Bronchial epithelial cell (primary cell): ENCODE measurements around the gene RUNX1. TPM values are rescaled to one million over a fixed set of nuclear protein-coding genes. Genes with fewer than 3 reads are reported as not detected.

Experiments
- DNase-seq: peaks from one replicate; pipeline ENCODE4 v3.0.0-alpha.2; 2010; ENCODE audit warnings: low read depth
- FAIRE-seq: peaks from 2 replicates; lab custom pipeline; 2011; peaks lifted over from hg19 to GRCh38; lab: Jason Lieb, UNC
- H3K27me3 ChIP-seq: 2 replicates; pipeline ENCODE4 v1.5.1; 2011; ENCODE audit warnings: low read length; ENCODE audit not compliant: control insufficient read depth, insufficient read depth
- H3K36me3 ChIP-seq: 2 replicates; pipeline ENCODE4 v1.5.1; 2011; ENCODE audit warnings: low read length; ENCODE audit not compliant: control insufficient read depth, insufficient read depth
- H3K4me3 ChIP-seq: 2 replicates; pipeline ENCODE4 v1.5.1; 2011; ENCODE audit warnings: mild to moderate bottlenecking, low read depth, low read length, control low read depth
- total RNA-seq: library from RNA; depleted of rRNA; stranded (reverse); fragments of >200 nt; gene quantifications from 2 replicates; pipeline ENCODE4 v1.2.1, GENCODE V29; 2014
- TF ChIP-seq, protein P1 (sequence below): IDR thresholded peaks from 2 replicates; pipeline ENCODE4 v1.5.1; 2011; ENCODE audit warnings: mild to moderate bottlenecking, moderate library complexity, low read length, control low read depth, inconsistent platforms; ENCODE audit not compliant: insufficient read depth, severe bottlenecking

RUNX1 gene
- total RNA-seq, 1 donor from 2014 or later, result 11.8 TPM

DNA sequence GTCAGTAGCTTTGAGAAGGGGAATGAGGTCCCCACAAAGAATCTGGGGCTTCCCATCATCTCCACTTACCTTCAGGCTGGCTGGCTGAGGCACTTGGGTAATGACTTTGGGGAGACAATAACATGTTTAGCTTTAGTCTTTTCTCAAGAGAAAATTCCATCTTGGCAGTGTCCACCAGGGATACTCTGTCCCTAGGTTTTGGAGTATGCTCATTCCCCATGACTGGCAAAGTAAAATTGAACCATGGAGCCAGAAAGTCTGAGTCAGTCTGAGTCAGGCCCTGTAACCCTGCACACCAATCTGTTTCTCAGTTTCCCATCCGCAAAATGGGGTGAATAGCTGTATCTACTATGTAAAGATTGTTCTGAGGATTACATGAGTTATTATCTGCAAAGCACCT lies 28.2 kb downstream of the RUNX1 start:
- Histone ChIP-seq H3K4me3 (no peak overlapping the region), H3K27me3 (no peaks in the 10 kb centered on the region), H3K36me3 (no peaks in the 10 kb centered on the region)
- TF ChIP-seq, protein P1, sequence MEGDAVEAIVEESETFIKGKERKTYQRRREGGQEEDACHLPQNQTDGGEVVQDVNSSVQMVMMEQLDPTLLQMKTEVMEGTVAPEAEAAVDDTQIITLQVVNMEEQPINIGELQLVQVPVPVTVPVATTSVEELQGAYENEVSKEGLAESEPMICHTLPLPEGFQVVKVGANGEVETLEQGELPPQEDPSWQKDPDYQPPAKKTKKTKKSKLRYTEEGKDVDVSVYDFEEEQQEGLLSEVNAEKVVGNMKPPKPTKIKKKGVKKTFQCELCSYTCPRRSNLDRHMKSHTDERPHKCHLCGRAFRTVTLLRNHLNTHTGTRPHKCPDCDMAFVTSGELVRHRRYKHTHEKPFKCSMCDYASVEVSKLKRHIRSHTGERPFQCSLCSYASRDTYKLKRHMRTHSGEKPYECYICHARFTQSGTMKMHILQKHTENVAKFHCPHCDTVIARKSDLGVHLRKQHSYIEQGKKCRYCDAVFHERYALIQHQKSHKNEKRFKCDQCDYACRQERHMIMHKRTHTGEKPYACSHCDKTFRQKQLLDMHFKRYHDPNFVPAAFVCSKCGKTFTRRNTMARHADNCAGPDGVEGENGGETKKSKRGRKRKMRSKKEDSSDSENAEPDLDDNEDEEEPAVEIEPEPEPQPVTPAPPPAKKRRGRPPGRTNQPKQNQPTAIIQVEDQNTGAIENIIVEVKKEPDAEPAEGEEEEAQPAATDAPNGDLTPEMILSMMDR, result no peak
- FAIRE-seq (no peak), DNase-seq (peak; percentile 31)

DNA sequence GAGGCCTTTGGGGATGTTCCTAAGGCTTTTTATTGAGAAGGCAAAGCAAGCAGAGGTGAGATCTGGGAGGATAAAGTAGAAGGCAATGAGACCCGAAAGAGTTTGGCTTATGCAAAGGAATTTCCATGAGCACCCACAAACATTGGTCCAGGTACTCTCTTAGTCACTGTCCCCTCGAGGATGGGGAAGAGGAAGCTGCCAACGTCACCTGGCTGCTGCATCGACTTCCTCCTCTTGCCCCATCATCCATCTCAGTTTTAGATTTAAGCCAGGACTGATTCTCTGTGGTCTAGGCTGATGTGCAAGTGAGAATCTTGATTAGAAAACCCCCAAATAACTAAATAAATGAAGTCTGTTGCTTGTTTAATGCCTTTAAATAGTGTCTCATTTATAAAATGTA lies 28.7 kb downstream of the RUNX1 start:
- H3K4me3 ChIP-seq, result no peak overlapping the region
- no peaks in the 10 kb centered on the region for H3K36me3 ChIP-seq
- DNase-seq, result no peak
- H3K27me3 ChIP-seq, result no peaks in the 10 kb centered on the region
- FAIRE-seq, result no peak
- TF ChIP-seq, protein P1, result no peak

DNA sequence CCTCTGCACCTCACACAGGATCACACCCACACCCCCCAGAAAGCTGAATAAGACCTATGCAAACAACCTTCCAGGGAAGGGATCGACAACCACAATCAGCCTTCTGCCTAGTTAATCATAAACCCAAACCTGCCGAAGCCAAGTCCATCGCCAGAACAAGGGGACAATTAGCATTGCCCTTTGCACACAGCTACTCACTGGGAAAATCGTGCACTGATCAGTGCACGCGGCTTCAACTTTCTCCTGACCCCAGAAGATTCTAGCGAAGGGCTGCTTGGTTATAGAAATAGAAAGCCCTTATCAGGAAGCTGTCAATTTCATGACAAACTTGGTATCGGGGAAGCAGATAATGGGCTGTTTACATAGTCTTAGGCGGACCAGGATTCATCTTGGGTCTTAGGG lies 29.5 kb downstream of the RUNX1 start:
- TF ChIP-seq, protein P1, result no peak
- FAIRE-seq (no peak), DNase-seq (no peak)

DNA sequence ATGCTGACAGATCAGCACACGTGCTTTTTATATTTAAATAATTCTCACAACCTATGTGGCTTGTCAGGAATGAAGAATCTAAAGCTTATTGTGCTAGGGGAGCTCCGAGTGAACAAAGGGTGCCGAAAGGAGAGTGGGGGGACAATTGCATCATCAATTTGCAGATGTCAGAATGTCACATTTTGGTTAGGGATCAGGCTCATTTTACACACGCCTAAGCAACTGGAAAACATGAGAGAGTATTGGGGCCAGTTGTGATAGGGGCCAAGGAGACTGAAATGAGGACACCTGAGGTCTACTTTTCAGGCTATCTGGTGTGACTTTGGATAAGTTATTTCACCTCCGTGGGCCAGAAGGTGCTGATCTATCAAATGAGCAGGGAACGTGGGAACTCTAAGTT lies 31.8 kb downstream of the RUNX1 start:
- H3K4me3 ChIP-seq, result no peak overlapping the region
- no peaks in the 10 kb centered on the region for H3K36me3 ChIP-seq
- DNase-seq (no peak), FAIRE-seq (no peak)
- no peaks in the 10 kb centered on the region for H3K27me3 ChIP-seq
- TF ChIP-seq, protein P1, result no peak

More for the DNA sequence above, 29.5 kb downstream of the RUNX1 start:
- H3K27me3 ChIP-seq, result no peaks in the 10 kb centered on the region
- no peak overlapping the region for H3K4me3 ChIP-seq
- H3K36me3 ChIP-seq, result no peaks in the 10 kb centered on the region

DNA sequence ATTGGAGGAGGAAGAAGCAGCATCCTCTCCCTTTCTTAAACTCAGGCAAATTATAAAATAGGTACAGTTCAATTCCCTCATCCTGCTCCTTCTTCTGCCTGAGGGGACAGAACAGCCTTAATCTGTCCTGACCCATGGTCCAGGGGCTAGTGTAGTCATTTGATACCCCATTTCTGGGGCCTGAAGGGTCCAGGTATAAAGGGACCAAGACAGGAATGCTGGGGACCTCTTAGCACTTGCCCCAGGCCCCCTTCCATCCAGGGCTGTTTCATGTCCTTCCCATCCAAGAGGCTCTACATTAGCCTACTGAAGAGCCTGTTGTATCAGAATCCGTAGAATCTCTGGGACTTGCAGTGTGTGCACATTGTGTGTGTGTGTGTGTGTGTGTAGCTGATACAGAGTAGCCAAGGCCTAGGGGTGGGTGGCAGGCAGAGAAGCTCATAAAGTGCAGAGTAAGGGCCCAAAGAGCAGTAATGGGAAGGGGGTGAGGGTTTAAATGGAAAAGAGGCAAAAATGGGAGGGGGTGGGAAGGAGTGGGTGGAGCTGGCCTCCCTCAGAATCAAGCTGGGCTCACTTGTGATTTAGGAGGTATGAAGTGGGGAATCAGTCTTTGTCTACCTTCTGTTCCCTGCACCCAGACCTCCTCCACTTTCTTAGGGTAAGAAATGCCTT lies 32.4 kb downstream of the RUNX1 start:
- TF ChIP-seq, protein P1, result no peak
- no peak for DNase-seq
- Histone ChIP-seq H3K4me3 (no peak overlapping the region), H3K36me3 (no peaks in the 10 kb centered on the region), H3K27me3 (no peaks in the 10 kb centered on the region)
- FAIRE-seq, result no peak

DNA sequence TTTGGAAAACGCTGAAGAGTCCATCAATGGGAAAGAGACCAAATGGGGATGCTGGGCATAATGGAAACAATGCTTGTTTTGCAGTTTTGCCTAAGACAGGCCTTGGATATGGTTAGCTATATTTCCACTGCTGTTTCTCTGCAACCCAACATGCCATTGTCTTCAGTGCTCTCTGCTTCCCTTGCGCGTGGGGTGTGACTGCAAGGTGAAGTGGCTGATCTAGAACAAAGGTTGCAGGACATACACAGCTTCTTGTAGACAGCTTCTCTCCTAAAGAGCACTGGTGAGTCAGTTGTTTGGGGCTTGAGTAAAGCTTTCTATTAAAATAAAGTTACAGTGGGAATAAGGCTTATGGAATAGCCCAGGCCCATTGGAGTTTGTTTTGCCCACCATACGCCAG lies 33.0 kb downstream of the RUNX1 start:
- H3K4me3 ChIP-seq, result no peak overlapping the region
- no peaks in the 10 kb centered on the region for H3K27me3 ChIP-seq
- DNase-seq, result no peak
- TF ChIP-seq, protein P1, result no peak
- no peaks in the 10 kb centered on the region for H3K36me3 ChIP-seq
- FAIRE-seq, result no peak
